Stimulated activated naive CD8-positive, alpha-beta T cell treated with anti-CD3 and anti-CD28 coated beads, Interleukin-15, Interleukin-2, amounts not matched to agents 100 U/mL and 50 U/mL, for 24 hours (primary cell): Measurements from ENCODE around the gene BABAM2.

Experiments
- ATAC-seq: fragments of 150-1000 bp; cut with Tn5 transposase; one replicate; pipeline ENCODE4 v1.10.0; 2021
- DNase-seq: peaks from one replicate; pipeline ENCODE4 v3.0.0; 2021

The BABAM2 gene

GRCh38 chr2:28032816-28033215, 142.3 kb downstream of the BABAM2 start:
- DNase-seq (no peak), ATAC-seq (no peak)

- no peak for DNase-seq
- no peak for ATAC-seq
Measured at GRCh38 chr2:28034696-28035095, 144.2 kb downstream of the BABAM2 start.

GRCh38 chr2:28035163-28035690, 144.7 kb downstream of the BABAM2 start:
- DNase-seq, result no peak

GRCh38 chr2:28035816-28036215, 145.3 kb downstream of the BABAM2 start:
- no peak for ATAC-seq
- DNase-seq, result no peak

More at GRCh38 chr2:28035163-28035690, 144.7 kb downstream of the BABAM2 start:
- ATAC-seq, result no peak

- ATAC-seq, result no peak
- no peak for DNase-seq
Measured at GRCh38 chr2:28036307-28036706, 145.8 kb downstream of the BABAM2 start.

- ATAC-seq, result no peak
- DNase-seq, result no peak
Measured at GRCh38 chr2:28038722-28039121, 148.2 kb downstream of the BABAM2 start.

- DNase-seq, result no peak
- no peak for ATAC-seq
Measured at GRCh38 chr2:28045676-28046351, 155.3 kb downstream of the BABAM2 start.

GRCh38 chr2:28046921-28047320, 156.4 kb downstream of the BABAM2 start:
- no peak for ATAC-seq
- no peak for DNase-seq

GRCh38 chr2:28047681-28048080, 157.2 kb downstream of the BABAM2 start:
- no peak for ATAC-seq
- DNase-seq, result no peak

- ATAC-seq (no peak), DNase-seq (no peak)
Measured at GRCh38 chr2:28048341-28048740, 157.8 kb downstream of the BABAM2 start.

GRCh38 chr2:28049416-28049815, 158.9 kb downstream of the BABAM2 start:
- ATAC-seq (no peak), DNase-seq (no peak)

GRCh38 chr2:28049899-28050298, 159.4 kb downstream of the BABAM2 start:
- no peak for DNase-seq
- no peak for ATAC-seq

- DNase-seq (no peak), ATAC-seq (no peak)
Measured at GRCh38 chr2:28052691-28053090, 162.2 kb downstream of the BABAM2 start.

GRCh38 chr2:28053597-28053996, 163.1 kb downstream of the BABAM2 start:
- no peak for DNase-seq
- no peak for ATAC-seq

- no peak for DNase-seq
- no peak for ATAC-seq
Measured at GRCh38 chr2:28054916-28055315, 164.4 kb downstream of the BABAM2 start.

- DNase-seq (no peak), ATAC-seq (peak; percentile 57)
Measured at GRCh38 chr2:28055325-28055970, 164.9 kb downstream of the BABAM2 start.

GRCh38 chr2:28058791-28059190, 168.3 kb downstream of the BABAM2 start:
- ATAC-seq (no peak), DNase-seq (no peak)

- ATAC-seq (no peak), DNase-seq (no peak)
Measured at GRCh38 chr2:28062867-28063266, 172.3 kb downstream of the BABAM2 start.

GRCh38 chr2:28063492-28063962, 173.0 kb downstream of the BABAM2 start:
- DNase-seq, result no peak
- ATAC-seq, result peak; percentile 93

- no peak for ATAC-seq
- no peak for DNase-seq
Measured at GRCh38 chr2:28067602-28068001, 177.1 kb downstream of the BABAM2 start.

GRCh38 chr2:28068088-28068487, 177.6 kb downstream of the BABAM2 start:
- DNase-seq (no peak), ATAC-seq (no peak)

GRCh38 chr2:28068527-28068926, 178.0 kb downstream of the BABAM2 start:
- ATAC-seq (no peak), DNase-seq (no peak)

GRCh38 chr2:28071221-28071620, 180.7 kb downstream of the BABAM2 start:
- no peak for DNase-seq
- no peak for ATAC-seq

- no peak for ATAC-seq
- DNase-seq, result no peak
Measured at GRCh38 chr2:28074137-28074536, 183.6 kb downstream of the BABAM2 start.
